PFSK-1 (cell line): ENCODE measurements around the gene C11orf21.

Experiments
- FOXP2 ChIP-seq: optimal IDR thresholded peaks from 2 replicates; pipeline ENCODE3; 2011; ENCODE audit warnings: borderline replicate concordance, control low read depth, inconsistent platforms; ENCODE audit not compliant: insufficient read depth; ENCODE audit errors: extremely low read length, extremely low read depth
- POLR2AphosphoS5 ChIP-seq: IDR thresholded peaks from 2 replicates; pipeline ENCODE4 v1.6.1; 2012; ENCODE audit warnings: low read depth, mild to moderate bottlenecking, control low read depth, low read length, moderate library complexity
- SIN3A ChIP-seq: IDR thresholded peaks from 2 replicates; pipeline ENCODE4 v1.6.1; 2012; ENCODE audit warnings: mild to moderate bottlenecking, low read length, moderate library complexity, borderline replicate concordance; ENCODE audit not compliant: insufficient read depth
- TAF1 ChIP-seq: IDR thresholded peaks from 2 replicates; pipeline ENCODE4 v1.6.1; 2012; ENCODE audit warnings: low read length, control low read depth, borderline replicate concordance; ENCODE audit not compliant: insufficient read depth
- TF ChIP-seq, protein P1 (sequence below), 2 experiments: IDR thresholded peaks; 2 replicates each; pipeline versions ENCODE4 v1.6.1 to v1.8.0; 2011 to 2012; ENCODE audit warnings: low read depth in 2 of 2, low read length in 2 of 2, control low read depth in 1 of 2, inconsistent platforms in 1 of 2, mild to moderate bottlenecking in 1 of 2, moderate library complexity in 1 of 2; ENCODE audit not compliant: insufficient read depth in 1 of 2

The C11orf21 gene

DNA sequence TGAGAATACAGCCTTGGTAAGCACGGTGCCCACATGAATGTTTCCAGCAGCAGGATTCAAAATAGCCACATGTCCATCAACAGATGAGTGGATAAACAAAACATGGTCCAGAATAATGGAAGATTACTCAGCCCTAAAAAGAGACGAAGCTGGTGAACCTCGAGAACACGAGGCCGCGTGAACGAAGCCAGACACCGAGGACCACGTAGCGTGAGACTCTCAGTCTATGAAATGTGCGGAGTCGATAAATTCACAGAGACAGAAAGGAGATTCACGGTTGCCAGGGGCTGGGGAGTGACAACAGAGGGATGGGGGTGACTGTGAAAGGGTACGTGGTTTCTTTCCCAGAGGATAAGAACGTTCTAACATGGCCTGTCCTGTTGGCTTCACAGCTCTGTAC, 28.4 kb downstream of the C11orf21 start:
- TF ChIP-seq, protein P1, sequence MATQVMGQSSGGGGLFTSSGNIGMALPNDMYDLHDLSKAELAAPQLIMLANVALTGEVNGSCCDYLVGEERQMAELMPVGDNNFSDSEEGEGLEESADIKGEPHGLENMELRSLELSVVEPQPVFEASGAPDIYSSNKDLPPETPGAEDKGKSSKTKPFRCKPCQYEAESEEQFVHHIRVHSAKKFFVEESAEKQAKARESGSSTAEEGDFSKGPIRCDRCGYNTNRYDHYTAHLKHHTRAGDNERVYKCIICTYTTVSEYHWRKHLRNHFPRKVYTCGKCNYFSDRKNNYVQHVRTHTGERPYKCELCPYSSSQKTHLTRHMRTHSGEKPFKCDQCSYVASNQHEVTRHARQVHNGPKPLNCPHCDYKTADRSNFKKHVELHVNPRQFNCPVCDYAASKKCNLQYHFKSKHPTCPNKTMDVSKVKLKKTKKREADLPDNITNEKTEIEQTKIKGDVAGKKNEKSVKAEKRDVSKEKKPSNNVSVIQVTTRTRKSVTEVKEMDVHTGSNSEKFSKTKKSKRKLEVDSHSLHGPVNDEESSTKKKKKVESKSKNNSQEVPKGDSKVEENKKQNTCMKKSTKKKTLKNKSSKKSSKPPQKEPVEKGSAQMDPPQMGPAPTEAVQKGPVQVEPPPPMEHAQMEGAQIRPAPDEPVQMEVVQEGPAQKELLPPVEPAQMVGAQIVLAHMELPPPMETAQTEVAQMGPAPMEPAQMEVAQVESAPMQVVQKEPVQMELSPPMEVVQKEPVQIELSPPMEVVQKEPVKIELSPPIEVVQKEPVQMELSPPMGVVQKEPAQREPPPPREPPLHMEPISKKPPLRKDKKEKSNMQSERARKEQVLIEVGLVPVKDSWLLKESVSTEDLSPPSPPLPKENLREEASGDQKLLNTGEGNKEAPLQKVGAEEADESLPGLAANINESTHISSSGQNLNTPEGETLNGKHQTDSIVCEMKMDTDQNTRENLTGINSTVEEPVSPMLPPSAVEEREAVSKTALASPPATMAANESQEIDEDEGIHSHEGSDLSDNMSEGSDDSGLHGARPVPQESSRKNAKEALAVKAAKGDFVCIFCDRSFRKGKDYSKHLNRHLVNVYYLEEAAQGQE (IDR thresholded peaks at IDR 0.05; ENCODE audit: insufficient read depth in 1 of 2, low read depth in 2 of 2, low read length in 2 of 2) = no peak
- TF ChIP-seq TAF1 = no peak
- no peak for TF ChIP-seq POLR2AphosphoS5
- no peak for TF ChIP-seq SIN3A
- no peak for TF ChIP-seq FOXP2

DNA sequence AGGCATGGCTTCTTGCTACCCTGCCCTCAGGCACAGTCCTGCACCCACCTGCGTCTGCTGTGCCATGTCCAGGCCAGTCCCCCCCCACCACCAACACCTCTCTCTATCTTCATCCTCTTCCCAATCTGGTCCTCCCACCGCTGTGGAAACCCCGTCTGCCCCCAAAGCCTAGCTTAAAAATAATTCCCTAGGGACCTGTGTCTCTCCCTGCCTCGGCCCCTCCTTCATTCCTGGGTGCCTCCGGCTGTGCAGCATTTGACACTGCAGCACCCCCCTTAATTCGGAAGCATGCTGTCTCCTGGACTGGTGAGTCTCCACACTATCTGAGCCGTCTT, 28.8 kb downstream of the C11orf21 start:
- no peak for TF ChIP-seq POLR2AphosphoS5
- no peak for TF ChIP-seq SIN3A
- TF ChIP-seq FOXP2 = no peak
- TF ChIP-seq, protein P1 (IDR thresholded peaks at IDR 0.05; ENCODE audit: insufficient read depth in 1 of 2, low read depth in 2 of 2, low read length in 2 of 2) = no peak
- TF ChIP-seq TAF1 = no peak

DNA sequence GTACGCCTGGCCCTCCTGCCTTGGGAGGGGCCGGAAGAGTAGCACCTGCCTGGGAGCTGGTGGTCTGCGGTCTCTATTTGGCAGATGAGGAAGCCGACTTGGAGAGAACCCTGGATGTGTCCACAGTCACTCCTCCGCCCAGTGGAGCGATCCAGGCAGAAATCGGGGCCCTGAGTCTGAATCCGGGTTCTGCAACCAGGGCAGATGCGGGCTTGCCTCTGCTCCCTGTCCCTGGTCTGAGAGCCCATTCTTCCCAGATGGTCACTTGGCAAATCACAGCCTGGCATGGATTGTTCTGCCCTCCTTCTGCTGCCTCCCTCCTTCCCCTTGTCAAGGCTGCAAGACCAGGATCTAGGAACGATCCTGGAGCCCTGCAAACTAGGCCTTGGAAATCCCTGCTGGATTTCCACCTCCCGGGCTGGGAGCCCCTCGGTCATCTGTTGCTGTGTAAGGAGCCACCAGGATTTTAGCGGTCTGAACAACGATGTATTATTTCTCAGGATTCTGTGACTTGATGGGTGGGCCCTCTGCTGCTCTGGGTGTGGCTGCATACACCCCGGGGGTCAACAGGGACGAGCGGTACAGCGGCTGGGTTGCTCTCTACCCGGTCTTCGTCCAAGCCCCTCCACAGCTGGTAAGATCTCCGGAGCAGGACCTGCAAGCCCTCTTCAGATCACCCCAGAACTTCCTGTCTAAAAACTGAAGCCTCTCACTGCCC, 29.3 kb downstream of the C11orf21 start:
- TF ChIP-seq FOXP2 (no peak), POLR2AphosphoS5 (no peak), SIN3A (no peak), TAF1 (no peak)
- TF ChIP-seq, protein P1 (IDR thresholded peaks at IDR 0.05; ENCODE audit: insufficient read depth in 1 of 2, low read depth in 2 of 2, low read length in 2 of 2) = no peak

DNA sequence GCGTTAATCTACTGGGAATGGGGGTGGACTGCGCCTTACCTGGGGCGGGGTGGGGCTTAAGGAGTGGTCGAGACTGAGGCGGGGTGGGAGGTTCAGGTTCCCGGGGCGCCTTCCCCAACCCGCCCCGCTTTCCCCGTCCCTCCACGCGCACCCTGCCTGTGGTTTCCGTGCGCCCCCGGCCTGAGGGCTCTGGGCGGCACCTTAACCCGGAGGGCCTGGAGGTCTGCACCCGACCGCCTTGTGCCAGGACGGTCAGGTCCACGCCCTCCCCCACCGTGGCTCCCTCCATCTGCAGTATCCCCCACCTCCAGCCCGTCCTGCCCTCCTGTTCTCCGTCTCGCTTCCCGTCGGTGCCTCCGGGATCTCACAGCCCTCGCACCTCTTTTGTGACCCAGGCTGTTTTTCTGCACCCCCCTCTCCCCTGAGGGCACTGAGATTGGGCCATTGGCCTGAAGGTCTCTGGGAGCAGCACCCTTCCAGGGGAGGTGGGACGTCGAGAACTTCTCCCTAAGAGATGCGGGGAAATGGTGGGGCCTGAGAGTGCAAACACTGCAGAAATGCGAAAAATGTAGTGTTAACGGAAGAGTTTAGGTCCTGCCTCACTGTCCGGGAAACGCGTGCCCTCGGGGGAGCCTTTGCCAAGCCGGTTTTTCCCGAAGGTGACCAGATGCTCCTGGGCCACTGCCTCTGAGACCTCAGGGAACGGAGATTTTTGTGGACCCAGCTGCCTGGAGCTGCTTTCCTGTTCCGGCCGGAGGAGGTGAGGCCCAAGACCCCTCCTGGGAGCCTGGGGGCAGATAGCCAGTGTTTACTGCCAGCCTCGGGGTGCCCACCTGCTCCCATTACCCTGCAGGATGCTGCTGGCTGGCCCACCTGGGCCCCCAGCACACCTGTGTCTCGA, 30.1 kb downstream of the C11orf21 start:
- TF ChIP-seq POLR2AphosphoS5 (no peak), FOXP2 (no peak), SIN3A (no peak), TAF1 (no peak)
- TF ChIP-seq, protein P1 (IDR thresholded peaks at IDR 0.05; ENCODE audit: insufficient read depth in 1 of 2, low read depth in 2 of 2, low read length in 2 of 2) = no peak
